Stimulated activated CD4-positive, alpha-beta T cell treated with anti-CD3 and anti-CD28 coated beads, Interleukin-1b, Interleukin-23, amount 100 ng/mL, for 4 hours (primary cell): ENCODE results near the gene LYRM4.
"Not testable (repeated sequence)": the region's sequence is repeated elsewhere in the genome, so short reads cannot be mapped to it uniquely, and the experiment has no call there.

Source experiments
- DNase-seq, 2 donors: peaks; one replicate each; pipeline ENCODE4 v3.0.0-alpha.2; 2020; ENCODE audit warnings: low read depth in 2 of 2

Gene LYRM4

GRCh38 chr6:5121956-5122355 lies 138.8 kb downstream of the LYRM4 start:
- no peak for DNase-seq

GRCh38 chr6:5121479-5121878 lies 139.3 kb downstream of the LYRM4 start:
- DNase-seq, result no peak

GRCh38 chr6:5120543-5120942 lies 140.2 kb downstream of the LYRM4 start:
- DNase-seq, result not testable (repeated sequence)

GRCh38 chr6:5120011-5120410 lies 140.7 kb downstream of the LYRM4 start:
- no peak for DNase-seq

- no peak for DNase-seq
Measured at GRCh38 chr6:5119090-5119951, 141.4 kb downstream of the LYRM4 start.

- DNase-seq, result no peak
Measured at GRCh38 chr6:5116243-5116991, 144.3 kb downstream of the LYRM4 start.

- DNase-seq, result no peak
Measured at GRCh38 chr6:5115168-5115567, 145.6 kb downstream of the LYRM4 start.

GRCh38 chr6:5113096-5113495 lies 147.7 kb downstream of the LYRM4 start:
- DNase-seq, result no peak

- no peak for DNase-seq
Measured at GRCh38 chr6:5112066-5112799, 148.5 kb downstream of the LYRM4 start.

- DNase-seq, result no peak
Measured at GRCh38 chr6:5111626-5112025, 149.1 kb downstream of the LYRM4 start.

GRCh38 chr6:5110246-5110645 lies 150.5 kb downstream of the LYRM4 start:
- no peak for DNase-seq

GRCh38 chr6:5109436-5109835 lies 151.3 kb downstream of the LYRM4 start:
- DNase-seq, result no peak

- DNase-seq, result no peak
Measured at GRCh38 chr6:5108536-5109150, 152.1 kb downstream of the LYRM4 start.

- DNase-seq, result no peak
Measured at GRCh38 chr6:5108068-5108467, 152.7 kb downstream of the LYRM4 start.

GRCh38 chr6:5107341-5107740 lies 153.4 kb downstream of the LYRM4 start:
- DNase-seq, result no peak

GRCh38 chr6:5105146-5105545 lies 155.6 kb downstream of the LYRM4 start:
- DNase-seq, result no peak

GRCh38 chr6:5104667-5105066 lies 156.1 kb downstream of the LYRM4 start:
- no peak for DNase-seq

- DNase-seq, result no peak
Measured at GRCh38 chr6:5103250-5103649, 157.5 kb downstream of the LYRM4 start.

GRCh38 chr6:5102267-5102970 lies 158.3 kb downstream of the LYRM4 start:
- DNase-seq, result no peak

GRCh38 chr6:5100806-5101205 lies 159.9 kb downstream of the LYRM4 start:
- DNase-seq, result no peak

GRCh38 chr6:5099537-5099936 lies 161.2 kb downstream of the LYRM4 start:
- DNase-seq, result no peak
